Stimulated activated CD4-positive, alpha-beta T cell treated with anti-CD3 and anti-CD28 coated beads, Interleukin-15, amount 100 ng/mL, for 24 hours (primary cell): Measurements from ENCODE around the gene PLPP3.

Experiments used
- DNase-seq: peaks from one replicate; pipeline ENCODE4 v3.0.0-alpha.2; 2020

PLPP3 gene

GRCh38 chr1:56456435-56457101, 122.8 kb downstream of the PLPP3 start:
- DNase-seq, result no peak

- DNase-seq, result no peak
Measured at GRCh38 chr1:56453417-56454078, 125.8 kb downstream of the PLPP3 start.

- no peak for DNase-seq
Measured at GRCh38 chr1:56453016-56453415, 126.3 kb downstream of the PLPP3 start.

- DNase-seq, result no peak
Measured at GRCh38 chr1:56452027-56453011, 127.0 kb downstream of the PLPP3 start.

GRCh38 chr1:56451491-56451890, 127.9 kb downstream of the PLPP3 start:
- no peak for DNase-seq

- no peak for DNase-seq
Measured at GRCh38 chr1:56450004-56450666, 129.2 kb downstream of the PLPP3 start.

- DNase-seq, result no peak
Measured at GRCh38 chr1:56448529-56449300, 130.6 kb downstream of the PLPP3 start.

- DNase-seq, result no peak
Measured at GRCh38 chr1:56447823-56448222, 131.5 kb downstream of the PLPP3 start.

- no peak for DNase-seq
Measured at GRCh38 chr1:56446531-56447098, 132.7 kb downstream of the PLPP3 start.

- no peak for DNase-seq
Measured at GRCh38 chr1:56444960-56445646, 134.3 kb downstream of the PLPP3 start.
